Fibroblast of skin of abdomen (primary cell): ENCODE data around the gene ALDH7A1. TPM values are rescaled to one million over a fixed set of nuclear protein-coding genes. Genes with fewer than 3 reads are reported as not detected.
"Not testable (repeated sequence)": the region's sequence is repeated elsewhere in the genome, so short reads cannot be mapped to it uniquely, and the experiment has no call there.

Experiments used
- DNase-seq: peaks from one replicate; pipeline ENCODE4 v3.0.0-alpha.2; 2013
- polyA plus RNA-seq, 2 experiments: library from polyadenylated mRNA; unstranded; fragments of 120-200 nt; gene quantifications; one replicate each; pipeline ENCODE4 v1.2.1, GENCODE V29; 2013; ENCODE audit not compliant: insufficient read length in 2 of 2

ALDH7A1 gene
- 87.3 TPM for polyA plus RNA-seq (2013, experiment 1 of 2; ENCODE audit: insufficient read length)
- 91.9 TPM for polyA plus RNA-seq (2013, experiment 2 of 2; ENCODE audit: insufficient read length)

DNA sequence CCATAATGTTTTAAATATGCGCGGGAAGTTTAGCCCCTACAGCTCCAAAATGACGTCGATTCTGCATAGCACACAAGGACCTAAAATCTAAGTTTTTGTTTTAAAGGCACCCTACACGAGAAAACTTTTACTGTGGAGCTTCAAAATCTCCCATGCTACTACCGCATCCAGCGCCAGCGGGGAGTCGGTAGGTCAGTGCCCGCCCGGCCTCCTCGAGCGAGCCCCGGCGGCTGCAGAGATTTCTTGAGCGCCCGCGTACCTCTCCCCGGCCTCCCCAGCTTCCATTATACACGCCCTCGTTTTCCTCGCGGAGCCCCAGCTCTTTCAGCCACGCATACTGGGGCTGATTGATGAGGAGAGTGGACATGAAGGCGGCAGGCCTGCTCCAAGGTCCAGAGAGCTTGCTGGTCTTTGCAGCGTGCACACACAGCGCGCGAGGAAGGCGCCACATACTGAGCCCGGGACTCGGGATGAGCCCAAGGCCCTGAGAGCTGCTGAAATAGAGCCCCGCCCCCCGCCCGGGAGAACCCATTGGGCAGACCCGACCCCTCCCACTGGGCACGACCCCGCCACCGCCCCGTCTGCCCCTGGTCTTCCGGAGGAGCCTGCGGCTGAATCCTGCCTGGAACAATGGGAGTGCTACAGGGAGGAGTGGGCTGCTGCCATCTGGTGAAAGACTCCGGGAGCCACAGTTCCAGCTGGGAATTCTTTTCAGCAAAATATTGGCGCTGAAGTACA, at the start of gene ALDH7A1:
ALDH7A1 (minus strand) TSS at position 472 of the 738 bp plus-strand sequence; CDS start at position 451, 21 bp downstream.
- DNase-seq: peak; percentile 96

DNA sequence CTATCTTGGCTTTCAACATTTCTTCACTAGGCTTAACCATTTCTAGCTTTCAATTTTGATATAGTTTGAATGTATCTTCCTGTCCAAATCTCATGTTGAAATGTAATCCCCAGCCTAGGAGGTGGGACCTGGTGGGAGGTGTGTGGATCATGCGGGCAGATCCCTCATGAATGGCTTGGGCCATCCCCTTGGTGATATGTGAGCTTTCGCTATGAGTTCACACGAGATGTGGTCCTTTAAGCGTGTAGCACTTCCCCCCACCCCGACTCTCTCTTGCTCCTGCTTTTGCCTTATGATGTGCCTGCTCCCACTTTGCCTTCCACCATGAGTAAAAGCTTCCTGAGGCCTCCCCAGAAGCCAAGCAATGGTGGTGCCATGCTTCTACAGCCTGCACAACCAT, 46.4 kb upstream of the ALDH7A1 start:
- no peak for DNase-seq

DNA sequence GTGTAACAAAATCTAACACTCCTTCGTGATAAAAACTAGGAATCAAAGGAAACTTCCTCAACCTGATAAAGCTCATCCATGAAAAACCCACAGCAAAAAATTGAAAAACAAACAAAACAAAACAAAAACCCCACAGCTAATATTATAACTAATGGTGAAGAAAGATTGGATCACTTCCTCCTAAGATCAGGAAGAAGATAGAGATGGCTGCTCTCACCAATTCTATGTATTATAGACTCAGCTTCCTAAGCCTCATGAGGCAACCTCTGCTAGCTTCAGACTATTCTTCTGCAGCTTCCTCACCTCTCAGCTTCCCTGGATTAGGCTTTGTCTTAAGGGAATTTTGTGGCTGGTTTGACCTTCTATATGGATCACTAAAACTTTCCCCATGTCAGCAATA, 45.8 kb upstream of the ALDH7A1 start:
- DNase-seq: no peak

DNA sequence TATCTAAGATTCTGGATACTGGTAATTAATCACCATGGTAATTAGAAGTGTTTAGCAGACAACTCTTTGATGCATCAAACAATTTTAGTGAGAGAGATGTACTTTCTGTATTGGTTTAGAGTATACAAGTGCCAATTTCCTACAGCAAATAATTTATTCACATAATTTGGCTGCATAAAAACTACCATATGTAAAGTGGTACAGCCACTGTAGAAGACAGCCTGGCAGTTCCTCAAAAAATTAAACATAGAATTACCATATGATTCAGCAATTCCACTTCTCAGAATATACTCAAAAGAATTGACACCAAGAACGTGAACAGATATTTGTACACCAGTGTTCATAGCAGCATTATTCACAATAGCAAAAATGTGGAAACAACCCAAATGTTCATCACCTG, 41.9 kb upstream of the ALDH7A1 start:
- DNase-seq: no peak

DNA sequence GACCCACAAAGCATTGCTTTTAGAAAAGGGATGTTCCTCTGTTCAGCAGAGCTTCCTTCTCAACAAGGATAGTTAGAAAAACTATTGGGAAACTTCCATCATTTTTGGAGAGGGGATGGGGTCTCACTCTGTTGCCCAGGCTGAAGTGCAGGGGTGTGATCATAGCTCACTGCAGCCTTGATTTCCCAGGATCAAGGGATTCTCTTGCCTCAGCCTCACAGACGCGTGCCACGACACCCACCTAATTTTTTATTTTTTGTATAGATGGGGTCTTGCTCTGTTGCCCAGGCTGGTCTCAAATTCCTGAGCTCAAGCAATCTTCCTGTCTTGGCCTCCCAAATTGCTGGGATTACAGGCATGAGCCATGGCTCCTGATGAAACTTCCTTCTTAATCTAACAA, 40.6 kb upstream of the ALDH7A1 start:
- no peak for DNase-seq

DNA sequence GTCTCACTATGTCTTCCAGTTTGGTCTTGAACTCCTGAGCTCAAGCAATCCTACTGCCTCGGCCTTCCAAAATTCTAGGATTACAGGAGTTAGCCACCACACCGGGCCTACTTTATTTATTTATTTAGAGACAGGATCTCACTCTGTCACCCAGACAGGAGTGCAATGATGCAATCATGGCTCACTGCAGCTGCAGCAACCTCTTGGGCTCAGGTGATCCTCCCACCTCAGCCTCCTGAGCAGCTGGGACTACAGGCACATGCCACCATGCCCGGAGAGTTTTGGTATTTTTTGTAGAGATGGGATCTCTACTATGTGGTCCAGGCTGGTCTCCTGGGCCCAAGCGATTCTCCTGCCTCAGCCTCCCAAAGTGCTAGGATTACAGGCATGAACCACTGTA, 38.5 kb upstream of the ALDH7A1 start:
- DNase-seq: no peak

DNA sequence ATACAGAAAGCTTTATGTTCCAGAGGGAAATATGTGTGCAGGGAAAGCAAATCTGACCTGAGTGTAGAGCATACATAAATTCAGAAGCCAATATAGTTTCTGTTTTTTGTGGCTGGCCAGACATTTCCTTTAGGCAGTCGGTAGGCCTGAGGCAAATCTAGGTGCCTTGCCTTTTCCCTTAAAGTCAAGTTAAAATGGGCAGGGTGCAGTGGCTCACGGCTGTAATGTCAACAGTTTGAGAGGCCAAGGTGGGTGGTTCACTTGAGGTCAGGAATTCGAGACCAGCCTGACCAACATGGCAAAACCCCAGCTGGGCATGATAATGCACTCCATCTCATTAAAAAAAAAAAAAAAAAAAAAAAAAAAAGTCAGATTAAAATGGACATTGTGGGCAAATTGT, 36.9 kb upstream of the ALDH7A1 start:
- no peak for DNase-seq

DNA sequence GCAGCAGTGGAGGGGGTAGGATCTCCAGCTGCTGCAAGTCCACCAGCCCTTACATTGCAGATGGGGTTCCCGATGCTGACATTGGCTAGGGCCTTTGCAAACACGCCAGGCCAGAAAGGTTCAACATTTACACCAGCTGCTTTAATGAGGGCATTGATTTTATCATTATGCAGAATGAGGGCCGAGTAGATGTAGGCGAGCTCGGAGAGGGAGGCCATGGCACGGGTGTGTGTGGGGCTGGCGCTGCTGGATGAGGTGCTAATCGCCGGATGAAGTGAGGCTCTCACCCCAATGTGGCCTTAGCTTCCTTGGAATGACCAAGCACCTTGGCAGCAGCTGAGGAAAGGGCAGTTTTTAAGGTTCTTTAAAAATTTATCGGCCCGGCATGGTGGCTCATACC, 33.1 kb upstream of the ALDH7A1 start:
- DNase-seq: no peak

DNA sequence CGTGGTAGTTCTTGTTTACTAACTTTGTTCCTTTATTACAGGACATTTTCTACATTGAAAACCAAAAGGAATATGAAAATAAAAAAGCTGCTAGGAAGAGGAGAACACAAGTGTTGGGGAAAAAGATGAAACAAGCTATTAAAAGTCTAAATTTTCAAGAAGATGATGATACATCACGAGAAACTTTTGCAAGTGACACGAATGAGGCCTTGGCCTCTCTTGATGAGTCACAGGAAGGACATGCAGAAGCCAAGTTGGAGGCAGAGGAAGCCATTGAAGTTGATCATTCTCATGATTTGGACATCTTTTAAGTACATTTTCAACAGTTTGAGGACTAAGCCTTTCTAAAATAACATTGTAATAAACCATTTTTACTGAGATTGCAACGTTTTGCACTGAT, 29.5 kb upstream of the ALDH7A1 start:
- peak; percentile 87 for DNase-seq

DNA sequence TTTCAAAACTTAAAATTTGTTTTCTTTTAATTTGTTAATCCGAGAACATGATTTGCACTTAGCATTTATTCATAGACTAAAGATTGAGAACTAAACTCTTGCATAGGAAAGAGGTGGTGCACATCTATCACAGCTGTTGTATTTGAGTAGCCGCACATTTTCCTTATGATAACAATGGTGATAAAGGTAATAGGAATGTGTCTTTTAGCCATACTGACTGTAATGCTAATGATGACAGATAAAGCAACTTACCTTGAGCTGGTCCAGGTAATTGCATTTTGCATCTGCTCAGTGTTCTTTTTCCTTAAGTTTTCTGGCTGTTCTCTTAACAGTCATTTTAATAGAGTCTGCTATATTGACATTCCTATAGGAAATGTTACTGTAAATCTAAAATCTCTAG, 24.8 kb upstream of the ALDH7A1 start:
- no peak for DNase-seq

DNA sequence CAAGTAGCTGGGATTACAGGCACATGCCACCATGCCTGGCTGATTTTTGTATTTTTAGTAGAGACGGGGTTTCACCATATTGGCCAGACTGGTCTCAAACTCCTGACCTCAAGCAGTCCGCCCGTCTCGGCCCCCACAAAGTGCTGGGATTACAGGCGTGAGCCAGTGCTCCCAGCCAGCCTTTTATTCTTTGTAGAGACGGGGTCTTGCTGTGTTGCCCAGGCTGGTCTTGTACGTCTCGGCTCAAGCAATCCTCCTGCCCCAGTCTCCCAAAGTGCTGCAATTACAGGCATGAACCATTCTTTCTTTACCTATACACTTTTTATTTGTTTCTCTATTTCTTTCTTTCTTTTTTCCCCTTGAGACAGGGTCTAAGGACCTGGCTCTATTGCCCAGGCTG, 22.6 kb upstream of the ALDH7A1 start:
- DNase-seq: not testable (repeated sequence)

DNA sequence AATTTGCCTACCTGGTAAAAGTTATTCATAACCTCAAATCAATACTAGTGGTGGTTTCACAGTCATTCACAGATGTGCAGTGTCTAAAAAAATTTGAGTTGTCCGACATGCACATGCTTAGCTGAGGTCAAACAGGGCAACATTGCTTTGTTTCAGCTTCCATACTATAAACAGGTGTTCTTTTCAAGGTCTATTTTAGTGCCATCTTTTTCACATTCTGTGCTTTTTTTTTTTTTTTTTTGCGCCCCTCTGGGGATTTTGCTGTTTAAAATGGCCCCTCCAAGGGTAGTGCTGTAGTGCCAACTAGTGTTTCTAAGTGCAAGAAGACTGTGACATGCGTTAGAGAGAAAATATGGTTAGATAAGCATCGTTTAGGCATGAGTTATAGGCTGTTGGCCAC, 20.3 kb upstream of the ALDH7A1 start:
- no peak for DNase-seq

DNA sequence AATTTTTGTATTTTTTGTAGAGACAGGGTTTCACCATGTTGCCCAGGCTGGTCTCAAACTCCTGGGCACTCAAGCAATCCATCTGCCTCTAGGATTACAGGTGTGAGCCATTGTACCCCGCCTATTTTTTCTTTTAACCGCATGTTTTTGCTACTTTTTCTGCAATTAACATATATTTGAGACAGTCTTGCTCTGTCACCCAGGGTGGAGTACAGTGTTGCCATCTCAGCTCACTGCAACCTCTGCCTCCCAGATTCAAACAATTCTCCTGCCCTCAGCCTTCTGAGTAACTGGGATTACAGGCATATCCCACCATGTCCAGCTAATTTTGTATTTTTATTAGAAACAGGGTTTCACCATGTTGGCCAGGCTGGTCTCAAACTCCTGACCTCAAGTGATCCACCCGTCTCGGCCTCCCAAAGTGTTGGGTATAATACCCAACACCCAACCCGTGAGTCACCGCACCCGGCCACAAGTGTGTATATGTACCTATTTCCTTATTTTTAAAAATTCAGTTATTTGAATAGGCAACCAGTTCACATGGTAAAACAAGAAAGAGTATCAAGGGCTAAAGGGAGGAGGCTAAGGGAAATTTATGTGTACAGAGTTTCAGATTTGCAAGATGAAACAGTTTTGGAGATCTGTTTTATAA, 19.0 kb upstream of the ALDH7A1 start:
- DNase-seq: no peak

DNA sequence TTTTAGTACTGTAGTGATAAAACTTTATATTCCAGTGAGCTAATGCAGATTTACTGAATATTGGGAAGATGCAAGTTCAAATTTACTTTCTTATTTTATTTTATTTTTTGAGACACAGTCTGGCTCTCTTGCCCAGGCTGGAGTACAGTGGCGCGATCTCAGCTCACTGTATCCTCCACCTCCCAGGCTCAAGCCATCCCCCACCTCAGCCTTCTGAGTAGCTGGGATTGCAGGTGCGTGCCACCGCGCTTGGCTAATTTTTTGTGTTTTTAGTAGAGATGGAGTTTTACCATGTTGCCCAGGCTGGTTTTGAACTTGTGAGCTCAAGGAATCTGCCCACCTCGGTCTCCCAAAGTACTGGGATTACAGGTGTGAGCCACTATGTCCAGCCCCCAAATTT, 15.6 kb upstream of the ALDH7A1 start:
- no peak for DNase-seq

DNA sequence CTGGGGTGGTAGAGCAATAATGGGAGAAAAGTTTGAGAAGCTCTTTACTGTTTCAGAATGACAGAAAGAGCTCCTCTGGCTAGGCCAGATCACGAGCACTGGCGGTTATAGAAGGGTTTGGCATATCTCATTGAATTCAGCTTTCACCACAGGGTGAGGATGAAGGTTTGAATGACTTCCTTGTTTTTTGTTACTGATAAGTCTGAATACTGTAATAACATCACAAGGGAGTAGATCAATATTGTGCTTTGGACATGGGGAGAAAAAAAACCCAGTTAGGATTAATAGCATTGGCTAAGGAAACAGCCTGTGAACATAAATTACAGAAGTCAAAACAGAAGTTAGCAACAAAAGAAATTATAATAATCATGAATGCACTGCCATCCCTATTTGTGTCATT, 15.1 kb upstream of the ALDH7A1 start:
- DNase-seq: no peak

DNA sequence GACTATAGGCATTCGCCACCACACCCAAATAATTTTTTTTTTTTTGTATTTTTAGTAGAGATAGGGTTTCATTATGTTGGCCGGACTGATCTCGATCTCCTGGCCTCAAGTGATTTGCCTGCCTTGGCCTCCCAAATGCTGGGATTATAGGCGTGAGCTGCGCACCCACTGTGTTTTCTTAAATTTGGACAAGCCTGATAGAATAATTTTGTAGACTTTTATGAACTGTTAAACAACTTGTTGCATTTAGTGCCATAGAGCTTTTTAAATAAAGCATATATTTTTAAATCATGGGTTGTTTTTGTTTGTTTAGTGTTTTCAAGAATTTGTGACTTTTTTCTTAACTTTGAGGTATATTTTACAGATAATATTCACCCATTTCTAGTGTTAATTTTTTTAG, 10.5 kb upstream of the ALDH7A1 start:
- no peak for DNase-seq

DNA sequence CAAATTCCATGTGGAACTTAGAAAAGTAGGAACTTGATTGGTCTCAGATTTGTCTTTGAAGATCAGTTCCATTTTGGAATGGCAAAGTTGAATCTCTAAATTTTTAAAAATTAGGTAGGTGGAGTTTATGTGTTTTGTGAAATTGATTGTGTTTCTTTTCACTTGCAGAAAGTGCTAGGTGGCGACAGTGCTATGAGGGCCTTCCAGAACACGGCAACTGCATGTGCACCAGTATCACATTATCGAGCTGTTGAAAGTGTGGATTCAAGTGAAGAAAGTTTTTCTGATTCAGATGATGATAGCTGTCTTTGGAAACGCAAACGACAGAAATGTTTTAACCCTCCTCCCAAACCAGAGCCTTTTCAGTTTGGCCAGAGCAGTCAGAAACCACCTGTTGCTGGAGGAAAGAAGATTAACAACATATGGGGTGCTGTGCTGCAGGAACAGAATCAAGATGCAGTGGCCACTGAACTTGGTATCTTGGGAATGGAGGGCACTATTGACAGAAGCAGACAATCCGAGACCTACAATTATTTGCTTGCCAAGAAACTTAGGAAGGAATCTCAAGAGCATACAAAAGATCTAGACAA, 8.5 kb upstream of the ALDH7A1 start:
- DNase-seq: no peak

DNA sequence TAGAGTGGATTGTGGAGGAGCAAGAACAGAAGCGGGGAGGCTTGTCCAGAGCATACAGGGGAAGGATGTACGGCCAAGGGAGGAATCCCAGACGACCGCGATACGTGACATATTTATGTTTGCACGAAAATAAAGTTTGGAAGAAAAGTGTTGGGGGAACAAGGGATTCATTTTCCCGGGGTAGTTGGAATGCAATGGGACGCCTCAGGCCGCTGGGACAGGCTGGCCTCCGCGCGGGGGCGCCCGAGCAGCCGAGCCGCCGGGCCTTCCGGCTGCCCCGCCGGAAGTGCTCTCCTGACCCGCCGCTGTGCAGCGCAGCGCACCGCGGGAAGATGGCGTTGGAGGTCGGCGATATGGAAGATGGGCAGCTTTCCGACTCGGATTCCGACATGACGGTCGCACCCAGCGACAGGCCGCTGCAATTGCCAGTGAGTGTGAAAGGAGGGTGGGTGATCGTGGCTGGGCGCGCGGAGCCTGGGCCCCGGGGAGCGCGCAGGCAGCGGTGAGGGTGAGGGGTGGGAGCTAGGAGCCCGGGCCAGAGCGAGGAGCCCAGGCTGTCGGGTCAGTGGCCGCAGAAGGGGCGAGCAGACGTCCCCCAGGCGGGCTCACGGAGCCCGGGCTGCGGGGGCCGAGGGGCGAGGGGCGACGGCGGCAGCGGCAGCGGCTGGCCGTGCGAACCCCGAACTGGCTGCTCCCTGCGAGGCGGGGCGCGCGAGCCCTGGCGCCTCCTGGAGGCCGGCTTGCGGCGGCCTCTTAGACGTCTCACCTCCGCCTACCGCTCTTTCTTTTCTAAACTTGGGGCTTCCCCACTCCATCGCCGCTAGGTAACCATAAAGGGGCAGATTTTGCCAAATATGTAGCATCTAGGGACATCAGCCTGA, 5.9 kb upstream of the ALDH7A1 start, which contains the start of gene PHAX:
PHAX (plus strand) TSS at position 317 of the 881 bp plus-strand sequence; CDS start at position 333, 16 bp downstream.
- peak; percentile 81 for DNase-seq

DNA sequence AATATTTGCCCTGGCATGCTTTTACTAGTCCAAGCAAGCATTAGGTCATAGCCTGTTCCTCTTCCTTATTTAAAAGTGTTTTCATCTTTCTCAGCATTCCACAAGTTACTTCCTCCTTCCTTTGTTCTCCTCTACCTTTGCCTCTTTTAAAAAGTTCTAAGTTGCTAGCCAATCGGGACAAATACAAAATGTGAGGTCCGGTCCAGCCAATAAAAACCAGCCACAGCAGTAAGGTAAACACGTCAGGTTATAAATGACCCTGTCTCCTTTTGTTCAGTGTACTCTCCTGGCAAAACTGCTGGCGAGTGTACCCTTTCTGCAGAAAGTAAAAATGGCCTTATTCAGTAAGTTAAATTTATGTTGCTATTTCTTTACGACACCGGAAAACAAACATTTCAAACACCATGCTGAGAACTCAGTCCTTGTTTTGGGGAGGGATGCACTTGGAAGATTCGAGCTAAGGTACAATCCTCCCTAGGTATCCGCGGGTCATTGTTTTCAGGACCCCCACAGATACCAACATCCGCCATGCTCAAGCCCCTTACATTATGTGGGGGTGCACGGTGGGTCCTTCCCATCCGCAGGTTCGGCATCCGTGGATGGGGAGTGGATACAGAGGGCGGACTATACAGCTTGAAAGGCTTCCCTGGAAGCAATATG, 5.1 kb upstream of the ALDH7A1 start:
- DNase-seq: not testable (repeated sequence)

DNA sequence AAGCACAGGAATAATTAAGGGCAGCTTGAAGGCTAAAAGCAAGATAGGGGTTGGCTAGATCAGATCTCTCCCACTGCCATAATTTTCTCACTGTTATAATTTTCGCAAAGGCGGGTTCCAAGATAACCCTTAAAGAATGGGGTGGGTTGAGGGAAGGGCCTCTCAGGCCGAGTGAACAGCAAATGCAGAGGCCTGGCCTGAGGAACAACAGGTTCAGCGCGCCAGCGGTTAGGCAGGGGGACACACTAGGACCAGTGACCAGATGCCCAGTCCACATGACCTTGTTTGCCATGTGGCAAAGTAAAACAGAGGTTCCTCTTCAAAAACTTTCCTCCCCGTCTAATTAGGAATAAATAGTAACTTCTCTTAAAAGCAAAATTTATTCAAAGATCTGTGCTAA, 4.5 kb upstream of the ALDH7A1 start:
- no peak for DNase-seq

DNA sequence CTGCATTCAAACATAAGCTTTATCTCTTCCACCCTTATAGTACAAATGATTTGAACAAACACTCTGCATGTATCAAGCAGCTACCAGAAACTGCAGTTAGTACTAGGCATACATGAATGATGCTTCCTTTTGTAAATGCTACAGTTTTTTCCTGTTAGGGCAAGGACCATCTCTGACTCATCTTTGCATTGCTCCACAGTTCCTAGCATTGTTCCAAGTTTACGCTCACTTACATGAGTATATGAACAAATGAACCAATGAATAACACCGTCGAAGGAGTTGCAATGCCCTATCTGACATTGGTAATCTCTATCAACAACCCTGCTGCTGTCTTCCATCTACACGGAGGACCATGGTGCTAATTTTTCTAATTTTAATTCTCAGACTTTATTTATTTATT, 2.1 kb upstream of the ALDH7A1 start:
- peak; percentile 63 for DNase-seq

DNA sequence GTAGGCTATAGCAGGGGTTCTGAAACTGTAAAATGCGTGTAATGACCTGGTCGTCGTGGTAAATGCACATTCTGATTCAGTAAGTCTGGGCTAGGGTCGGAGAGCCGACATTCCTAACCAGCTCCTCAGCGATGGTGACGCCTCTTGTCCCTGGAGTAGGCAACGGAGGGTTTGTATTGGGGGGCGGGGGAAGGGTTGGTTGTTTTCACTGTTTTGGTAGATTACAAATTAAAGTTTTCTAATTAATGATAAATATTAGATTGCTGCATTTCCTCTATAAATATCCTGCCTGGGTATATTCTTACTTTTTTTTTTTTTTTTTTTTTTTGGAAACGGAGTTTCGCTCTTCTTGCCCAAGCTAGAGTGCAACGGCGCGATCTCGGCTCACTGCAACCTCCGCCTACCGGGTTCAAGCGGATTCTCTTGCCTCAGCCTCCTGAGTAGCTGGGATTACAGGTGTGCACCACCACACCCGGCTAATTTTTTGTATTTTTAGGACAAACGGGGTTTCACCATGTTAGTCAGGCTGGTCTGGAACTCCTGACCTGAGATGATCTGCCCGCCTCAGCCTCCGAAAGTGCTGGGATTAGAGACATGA, 566 bp upstream of the ALDH7A1 start:
- no peak for DNase-seq
